B cell (primary cell): ENCODE results near the gene INPP4A. TPM values are rescaled to one million over a fixed set of nuclear protein-coding genes. Genes with fewer than 3 reads are reported as not detected.

ENCODE experiments used
- ATAC-seq: fragments of 200-7000 bp; cut with Tn5 transposase; one replicate; pipeline ENCODE4 v1.10.0; 2021; ENCODE audit warnings: low read depth, mild to moderate bottlenecking, moderate number of reproducible peaks, moderate library complexity
- CTCF ChIA-PET: fragments of 350-600 bp; sonication (Branson Sonifier 250); formaldehyde crosslinking; loops from one replicate; lab custom pipeline; 2021; ENCODE audit warnings: antibody characterized with exemption, inconsistent platforms; lab: Charles Lee
- POLR2A ChIA-PET: fragments of 350-600 bp; sonication (Branson Sonifier 250); formaldehyde crosslinking; loops from one replicate; lab custom pipeline; 2021; ENCODE audit warnings: antibody characterized with exemption; lab: Charles Lee
- DNase-seq: peaks from one replicate; pipeline ENCODE4 v3.0.0; 2013
- H2AFZ ChIP-seq: 2 replicates; pipeline ENCODE4 v1.6.1; 2012; ENCODE audit warnings: mild to moderate bottlenecking, low read depth, low read length; ENCODE audit not compliant: insufficient read depth, poor library complexity, severe bottlenecking
- H3K27ac ChIP-seq, 2 donors: 1 replicate in 1 of 2; 2 replicates in 1 of 2; pipeline ENCODE4 v1.5.1; 2012 to 2013; ENCODE audit warnings: low read length in 2 of 2, mild to moderate bottlenecking in 2 of 2, moderate library complexity in 1 of 2
- H3K27me3 ChIP-seq, 4 experiments: fragments of 200-600 bp in 1 of 4; sonication (generic) in 1 of 4; replicated peaks in 1 of 4; 1 replicate in 2 of 4; 2 replicates in 2 of 4; pipeline versions ENCODE4 v1.6.1 to v1.7.0; 2013 to 2016; ENCODE audit warnings: low read length in 3 of 4, mild to moderate bottlenecking in 2 of 4, mixed read lengths in 1 of 4, moderate library complexity in 1 of 4; ENCODE audit not compliant: insufficient read depth in 4 of 4, control insufficient read depth in 3 of 4; ENCODE audit errors: control extremely low read depth in 1 of 4
- H3K36me3 ChIP-seq, 2 experiments: replicated peaks in 1 of 2; 1 replicate in 1 of 2; 2 replicates in 1 of 2; pipeline versions ENCODE4 v1.6.1 to v1.7.1; 2013; ENCODE audit warnings: low read length in 1 of 2; ENCODE audit not compliant: insufficient read depth in 2 of 2, control insufficient read depth in 1 of 2; ENCODE audit errors: control extremely low read depth in 1 of 2, extremely low read depth in 1 of 2
- H3K4me1 ChIP-seq, 2 donors: fragments of 200-600 bp in 1 of 2; sonication (generic) in 1 of 2; 1 replicate in 1 of 2; 2 replicates in 1 of 2; pipeline versions ENCODE4 v1.5.1 to v1.6.1; 2013 to 2017; ENCODE audit warnings: low read length in 2 of 2; ENCODE audit not compliant: control insufficient read depth in 2 of 2, insufficient read depth in 2 of 2
- H3K4me2 ChIP-seq: replicated peaks from 2 replicates; pipeline ENCODE3; 2012; ENCODE audit warnings: mild to moderate bottlenecking, low read depth, low read length; ENCODE audit not compliant: poor library complexity, severe bottlenecking
- H3K4me3 ChIP-seq, 5 experiments: fragments of 200-600 bp in 1 of 5; sonication (generic) in 1 of 5; 1 replicate in 3 of 5; 2 replicates in 2 of 5; pipeline versions ENCODE4 v1.5.1 to v1.7.0; 2011 to 2016; ENCODE audit warnings: low read length in 4 of 5, mild to moderate bottlenecking in 4 of 5, low read depth in 2 of 5, control low read depth in 1 of 5, moderate library complexity in 1 of 5; ENCODE audit not compliant: insufficient read depth in 1 of 5; ENCODE audit errors: control extremely low read depth in 1 of 5, extremely low read depth in 1 of 5
- H3K79me2 ChIP-seq: fragments of 200-600 bp; sonication (generic); one replicate; pipeline ENCODE4 v1.6.0; 2016; ENCODE audit warnings: low read length; ENCODE audit not compliant: control insufficient read depth, insufficient read depth
- H3K9ac ChIP-seq: fragments of 200-600 bp; sonication (generic); 2 replicates; pipeline ENCODE4 v1.6.1; 2017; ENCODE audit warnings: mild to moderate bottlenecking, low read length, moderate library complexity
- H3K9me3 ChIP-seq, 3 donors: one replicate each; pipeline versions ENCODE4 v1.6.1 to v1.7.1; 2013; ENCODE audit warnings: low read length in 2 of 3; ENCODE audit not compliant: control insufficient read depth in 2 of 3, insufficient read depth in 1 of 3; ENCODE audit errors: control extremely low read depth in 1 of 3
- H4K20me1 ChIP-seq: 2 replicates; pipeline ENCODE4 v1.6.0; 2012; ENCODE audit warnings: mild to moderate bottlenecking, low read length; ENCODE audit not compliant: insufficient read depth, control insufficient read depth, poor library complexity, severe bottlenecking
- H3K27ac Mint-ChIP-seq: one replicate; pipeline ENCODE4 v1.8.0; 2021; ENCODE audit warnings: mixed read lengths
- H3K27me3 Mint-ChIP-seq: one replicate; pipeline ENCODE4 v1.8.0; 2021; ENCODE audit warnings: mixed read lengths
- H3K4me1 Mint-ChIP-seq: one replicate; pipeline ENCODE4 v1.8.0; 2021; ENCODE audit warnings: mixed read lengths
- H3K4me3 Mint-ChIP-seq: one replicate; pipeline ENCODE4 v1.8.0; 2021; ENCODE audit warnings: mixed read lengths
- H3K9me3 Mint-ChIP-seq: one replicate; pipeline ENCODE4 v1.8.0; 2022; ENCODE audit warnings: mixed read lengths; ENCODE audit not compliant: insufficient read depth
- EZH2 ChIP-seq: IDR thresholded peaks from 2 replicates; pipeline ENCODE4 v1.6.1; 2012; ENCODE audit warnings: borderline replicate concordance, low read depth, mild to moderate bottlenecking, moderate library complexity, low read length; ENCODE audit not compliant: insufficient read depth, poor library complexity, severe bottlenecking
- WGBS: methylation state at CpG from one replicate; pipeline ENCODE4 v1.1.5; 2013; ENCODE audit warnings: missing lambda C conversion rate; ENCODE audit not compliant: insufficient coverage; 5-methylcytosine and 5-hydroxymethylcytosine counted together
- intact Hi-C: fragments of 100-400 bp; cut with micrococcal nuclease; formaldehyde crosslinking; loops from one replicate; pipeline ENCODE4 v1.10.0; 2022
- polyA plus RNA-seq: library from polyadenylated mRNA; depleted of rRNA; stranded (reverse); fragments of >200 nt; gene quantifications from 2 replicates; pipeline ENCODE4 v1.2.3, GENCODE V29; 2012
- total RNA-seq, 2 donors: library from RNA; stranded (reverse); fragments of 120-200 nt in 1 of 2; gene quantifications; 1 replicate in 1 of 2; 2 replicates in 1 of 2; pipeline versions ENCODE4 v1.2.3 to v1.2.4, GENCODE V29; 2013 to 2022
- TF ChIP-seq, protein P1 (sequence below): fragments of 200-600 bp; IDR thresholded peaks from one replicate; pipeline ENCODE4 v1.8.0; 2022; ENCODE audit warnings: antibody characterized with exemption, mild to moderate bottlenecking

INPP4A gene
- total and polyA plus RNA-seq, 2 donors (not counting 1 experiment from before 2014, with no cell fraction given): 10.7 to 22.5 TPM

GRCh38 chr2:98463988-98464771, 19.5 kb downstream of the INPP4A start:
- Histone ChIP-seq H3K9ac (peak overlapping the region; percentile 34), H3K36me3 (no peaks in the 10 kb centered on the region), H3K4me2 (peak overlapping the region; percentile 69), H3K9me3 (peaks cover 0 to 26% (median 0%) of the 10 kb centered on the region in 3 donors), H3K27me3 (no peaks in the 10 kb centered on the region), H4K20me1 (peaks cover 17% of the 10 kb centered on the region), H3K79me2 (peaks cover 37% of the 10 kb centered on the region), H3K4me1 (peaks cover 69 to 80% of the 10 kb centered on the region in 2 donors), H3K27ac (peak overlapping the region; percentile 52 to 58), H2AFZ (peak overlapping the region; percentile 39), H3K4me3 (peak overlapping the region in 2 of 5 experiments; percentile 12 to 15)
- Mint-ChIP-seq H3K4me3 (peak overlapping the region; percentile 64), H3K27ac (peak overlapping the region; percentile 82), H3K27me3 (no peaks in the 10 kb centered on the region), H3K4me1 (peaks cover 73% of the 10 kb centered on the region), H3K9me3 (no peaks in the 10 kb centered on the region)
- DNase-seq (peak; percentile 58), ATAC-seq (peak; percentile 23)
- intact Hi-C loops: loop anchor here (1.0 to 5.0 kb wide), 2 partner anchors 9 to 52 kb away; no protein-coding TSS in a partner anchor
- 12% methylated on average over 10 of the region's 10 CpGs for WGBS
- ChIA-PET CTCF (interaction anchor here (0.8 to 2.7 kb wide), 12 partner anchors 8 to 266 kb away, joined by 3 to 14 read pairs (median 4); no protein-coding TSS in a partner anchor), POLR2A (interaction anchor here (0.5 to 1.5 kb wide), 3 partner anchors 144 to 676 kb away, joined by 3 to 5 read pairs (median 3); partner anchors contain the start of genes COA5, TMEM131 and UNC50)
- no peak for TF ChIP-seq EZH2
- TF ChIP-seq, protein P1, sequence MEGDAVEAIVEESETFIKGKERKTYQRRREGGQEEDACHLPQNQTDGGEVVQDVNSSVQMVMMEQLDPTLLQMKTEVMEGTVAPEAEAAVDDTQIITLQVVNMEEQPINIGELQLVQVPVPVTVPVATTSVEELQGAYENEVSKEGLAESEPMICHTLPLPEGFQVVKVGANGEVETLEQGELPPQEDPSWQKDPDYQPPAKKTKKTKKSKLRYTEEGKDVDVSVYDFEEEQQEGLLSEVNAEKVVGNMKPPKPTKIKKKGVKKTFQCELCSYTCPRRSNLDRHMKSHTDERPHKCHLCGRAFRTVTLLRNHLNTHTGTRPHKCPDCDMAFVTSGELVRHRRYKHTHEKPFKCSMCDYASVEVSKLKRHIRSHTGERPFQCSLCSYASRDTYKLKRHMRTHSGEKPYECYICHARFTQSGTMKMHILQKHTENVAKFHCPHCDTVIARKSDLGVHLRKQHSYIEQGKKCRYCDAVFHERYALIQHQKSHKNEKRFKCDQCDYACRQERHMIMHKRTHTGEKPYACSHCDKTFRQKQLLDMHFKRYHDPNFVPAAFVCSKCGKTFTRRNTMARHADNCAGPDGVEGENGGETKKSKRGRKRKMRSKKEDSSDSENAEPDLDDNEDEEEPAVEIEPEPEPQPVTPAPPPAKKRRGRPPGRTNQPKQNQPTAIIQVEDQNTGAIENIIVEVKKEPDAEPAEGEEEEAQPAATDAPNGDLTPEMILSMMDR: no peak
